Upper lobe of right lung (tissue), 1 donor: ENCODE measurements around the gene USP36. TPM values are rescaled to one million over a fixed set of nuclear protein-coding genes. Genes with fewer than 3 reads are reported as not detected.
A peak's percentile ranks its signal among the peaks of the same experiment; 100 is the strongest.

ENCODE experiments used
- ATAC-seq: fragments of 200-7000 bp; cut with Tn5 transposase; one replicate; pipeline ENCODE4 v1.9.1; 2020; ENCODE audit warnings: mild to moderate bottlenecking, moderate library complexity
- DNase-seq: peaks from one replicate; pipeline ENCODE4 v3.0.0-alpha.2; 2020
- H3K27ac ChIP-seq: fragments of 200-600 bp; one replicate; pipeline ENCODE4 v1.8.0; 2022
- H3K27me3 ChIP-seq: fragments of 200-600 bp; one replicate; pipeline ENCODE4 v1.8.0; 2022; ENCODE audit warnings: mild to moderate bottlenecking
- H3K36me3 ChIP-seq: fragments of 200-600 bp; one replicate; pipeline ENCODE4 v1.8.0; 2022
- H3K4me1 ChIP-seq: fragments of 200-600 bp; one replicate; pipeline ENCODE4 v1.8.0; 2022
- H3K4me3 ChIP-seq: fragments of 200-600 bp; one replicate; pipeline ENCODE4 v1.8.0; 2022; ENCODE audit warnings: mild to moderate bottlenecking
- H3K9me3 ChIP-seq: fragments of 200-600 bp; one replicate; pipeline ENCODE4 v1.8.0; 2022
- intact Hi-C: fragments of 100-400 bp; cut with DNase I; formaldehyde crosslinking; loops from one replicate; pipeline ENCODE4 v1.11.0; 2022
- total RNA-seq: library from RNA; stranded (reverse); fragmentation: NEBNext Ultra II Directional; extraction: Animal tissue kit (Norgen Biotek cat#: 25700); gene quantifications from one replicate; pipeline ENCODE4 v1.2.1, GENCODE V29; 2021
- TF ChIP-seq, protein P1 (sequence below): fragments of 200-600 bp; IDR thresholded peaks from one replicate; pipeline ENCODE4 v1.8.0; 2022; ENCODE audit warnings: antibody characterized with exemption
- donor health status: DM: no; HTN: yes; CAD: no; lungs with severe emphysema.

The USP36 gene
- total RNA-seq, 1 donor from 2014 or later: 69.6 TPM

DNA sequence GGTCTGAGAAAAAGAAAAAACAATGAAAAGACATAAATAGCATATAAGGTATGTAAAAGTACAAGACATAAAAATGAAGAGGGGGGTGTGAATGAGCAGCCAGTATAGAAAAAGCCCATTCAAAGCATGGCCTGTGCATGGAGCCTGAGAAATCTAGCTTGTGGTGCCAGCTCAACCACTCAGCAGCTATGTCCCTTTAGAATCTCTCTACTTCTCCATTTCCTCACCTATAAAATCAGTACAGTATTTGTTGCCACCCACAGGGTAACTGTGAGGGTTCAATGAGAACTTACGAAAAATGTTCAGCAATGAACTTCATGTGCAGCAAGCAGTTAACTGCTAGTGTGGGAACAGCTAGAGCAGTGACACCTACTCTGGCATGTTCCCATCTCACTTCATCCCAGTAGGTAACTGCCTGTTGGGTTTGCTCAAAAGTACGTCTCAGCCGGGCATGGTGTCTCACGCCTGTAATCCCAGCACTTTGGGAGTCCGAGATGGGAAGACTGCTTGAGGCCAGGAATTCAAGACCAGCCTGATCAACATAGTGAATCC, 73.8 kb downstream of the USP36 start:
- intact Hi-C loops: no loop called here
- Histone ChIP-seq H3K4me3 (no peak overlapping the region), H3K27ac (no peak overlapping the region), H3K27me3 (no peaks in the 10 kb centered on the region), H3K4me1 (peaks cover 42% of the 10 kb centered on the region), H3K9me3 (no peaks in the 10 kb centered on the region), H3K36me3 (no peaks in the 10 kb centered on the region)
- ATAC-seq: peak; percentile 64
- TF ChIP-seq, protein P1, sequence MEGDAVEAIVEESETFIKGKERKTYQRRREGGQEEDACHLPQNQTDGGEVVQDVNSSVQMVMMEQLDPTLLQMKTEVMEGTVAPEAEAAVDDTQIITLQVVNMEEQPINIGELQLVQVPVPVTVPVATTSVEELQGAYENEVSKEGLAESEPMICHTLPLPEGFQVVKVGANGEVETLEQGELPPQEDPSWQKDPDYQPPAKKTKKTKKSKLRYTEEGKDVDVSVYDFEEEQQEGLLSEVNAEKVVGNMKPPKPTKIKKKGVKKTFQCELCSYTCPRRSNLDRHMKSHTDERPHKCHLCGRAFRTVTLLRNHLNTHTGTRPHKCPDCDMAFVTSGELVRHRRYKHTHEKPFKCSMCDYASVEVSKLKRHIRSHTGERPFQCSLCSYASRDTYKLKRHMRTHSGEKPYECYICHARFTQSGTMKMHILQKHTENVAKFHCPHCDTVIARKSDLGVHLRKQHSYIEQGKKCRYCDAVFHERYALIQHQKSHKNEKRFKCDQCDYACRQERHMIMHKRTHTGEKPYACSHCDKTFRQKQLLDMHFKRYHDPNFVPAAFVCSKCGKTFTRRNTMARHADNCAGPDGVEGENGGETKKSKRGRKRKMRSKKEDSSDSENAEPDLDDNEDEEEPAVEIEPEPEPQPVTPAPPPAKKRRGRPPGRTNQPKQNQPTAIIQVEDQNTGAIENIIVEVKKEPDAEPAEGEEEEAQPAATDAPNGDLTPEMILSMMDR: no peak
- no peak for DNase-seq

DNA sequence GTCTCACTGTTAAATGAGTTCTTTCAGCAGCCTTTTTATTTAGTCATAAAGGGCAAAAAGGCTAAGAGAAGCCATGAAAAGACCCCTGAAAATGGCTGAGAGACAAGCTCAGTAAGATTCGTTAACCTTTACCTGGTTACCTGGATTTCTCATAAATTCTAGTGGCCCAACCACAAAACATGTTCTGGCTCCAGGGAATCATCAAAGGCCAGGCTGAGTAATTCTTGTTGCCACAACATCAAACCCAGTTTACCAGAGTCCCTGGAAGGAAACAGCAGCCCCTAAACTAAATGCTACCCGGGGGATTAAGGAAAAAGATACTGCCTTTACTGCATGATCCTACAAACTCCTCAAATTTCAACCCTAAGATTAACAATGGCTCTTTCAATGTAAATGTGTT, 74.4 kb downstream of the USP36 start:
- H3K27me3 ChIP-seq: no peaks in the 10 kb centered on the region
- peaks cover 43% of the 10 kb centered on the region for H3K4me1 ChIP-seq
- no peaks in the 10 kb centered on the region for H3K9me3 ChIP-seq
- intact Hi-C loops: no loop called here
- no peak overlapping the region for H3K4me3 ChIP-seq
- H3K27ac ChIP-seq: no peak overlapping the region
- H3K36me3 ChIP-seq: no peaks in the 10 kb centered on the region
- TF ChIP-seq, protein P1: no peak
- DNase-seq (no peak), ATAC-seq (no peak)

DNA sequence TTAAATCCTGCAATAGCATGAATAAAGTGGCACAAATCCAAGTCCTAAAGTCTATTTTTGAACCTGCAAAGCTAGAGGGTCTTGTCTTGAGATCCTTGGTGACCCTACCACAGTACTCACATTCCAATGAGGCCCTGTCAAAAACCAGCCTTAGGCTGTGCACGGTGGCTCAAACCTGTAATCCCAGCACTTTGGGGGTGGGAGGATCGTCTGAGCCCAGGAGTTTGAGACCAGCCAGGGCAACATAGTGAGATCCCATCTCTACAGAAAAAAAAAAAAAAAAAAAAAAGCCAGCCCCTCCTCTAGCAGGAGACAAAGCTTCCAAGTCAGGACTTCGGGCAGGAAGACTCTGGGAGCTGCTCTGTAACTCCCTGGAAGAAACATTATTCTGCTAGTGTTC, 74.8 kb downstream of the USP36 start:
- H3K4me1 ChIP-seq: peaks cover 46% of the 10 kb centered on the region
- no peak overlapping the region for H3K27ac ChIP-seq
- DNase-seq: no peak
- ATAC-seq: no peak
- no peaks in the 10 kb centered on the region for H3K9me3 ChIP-seq
- TF ChIP-seq, protein P1: no peak
- intact Hi-C loops: no loop called here
- H3K4me3 ChIP-seq: no peak overlapping the region
- no peaks in the 10 kb centered on the region for H3K36me3 ChIP-seq
- H3K27me3 ChIP-seq: no peaks in the 10 kb centered on the region

DNA sequence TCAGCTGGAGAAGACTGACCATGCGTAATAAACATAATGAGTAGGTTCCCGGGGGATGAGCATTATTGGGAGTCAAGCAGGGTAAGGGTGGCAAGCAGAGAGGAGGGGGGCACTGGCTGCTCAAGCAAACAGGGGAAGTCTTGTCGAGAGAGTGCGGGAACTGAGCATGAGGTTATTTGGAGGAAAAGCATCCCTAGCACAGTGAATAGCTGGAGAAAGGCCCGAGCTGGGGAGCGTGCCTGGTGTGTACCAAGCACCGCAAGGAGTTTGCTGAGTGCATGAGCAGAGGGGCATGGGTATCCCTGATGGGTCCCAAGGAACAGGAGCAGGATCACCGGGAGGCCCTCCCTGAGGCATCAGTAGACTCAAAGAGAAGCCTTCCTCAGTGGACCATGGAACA, 75.7 kb downstream of the USP36 start:
- Histone ChIP-seq H3K27ac (no peak overlapping the region), H3K9me3 (no peaks in the 10 kb centered on the region), H3K4me3 (no peak overlapping the region), H3K4me1 (peaks cover 51% of the 10 kb centered on the region), H3K36me3 (no peaks in the 10 kb centered on the region), H3K27me3 (no peaks in the 10 kb centered on the region)
- intact Hi-C loops: no loop called here
- TF ChIP-seq, protein P1: no peak
- ATAC-seq (no peak), DNase-seq (no peak)

DNA sequence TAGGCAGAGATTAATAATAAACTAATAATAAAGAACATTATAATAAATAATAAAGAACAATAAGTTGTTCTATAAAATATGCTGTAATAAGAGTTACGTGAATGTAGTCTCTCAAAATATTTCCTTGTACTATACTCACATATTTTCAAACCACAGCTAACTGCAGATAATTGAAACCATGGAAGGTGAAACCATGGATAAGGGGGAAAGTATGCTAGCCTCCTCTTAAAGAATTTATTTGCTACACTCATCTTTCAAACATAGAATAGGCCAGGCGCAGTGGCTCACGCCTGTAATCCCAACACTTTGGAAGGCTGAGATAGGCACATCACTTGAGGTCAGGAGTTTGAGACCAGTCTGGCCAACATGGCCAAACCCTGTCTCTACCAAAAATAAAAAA, 77.1 kb downstream of the USP36 start:
- no peak overlapping the region for H3K27ac ChIP-seq
- DNase-seq (no peak), ATAC-seq (no peak)
- intact Hi-C loops: no loop called here
- no peak overlapping the region for H3K4me3 ChIP-seq
- TF ChIP-seq, protein P1: no peak
- H3K36me3 ChIP-seq: no peaks in the 10 kb centered on the region
- peaks cover 54% of the 10 kb centered on the region for H3K4me1 ChIP-seq
- H3K9me3 ChIP-seq: no peaks in the 10 kb centered on the region
- no peaks in the 10 kb centered on the region for H3K27me3 ChIP-seq

DNA sequence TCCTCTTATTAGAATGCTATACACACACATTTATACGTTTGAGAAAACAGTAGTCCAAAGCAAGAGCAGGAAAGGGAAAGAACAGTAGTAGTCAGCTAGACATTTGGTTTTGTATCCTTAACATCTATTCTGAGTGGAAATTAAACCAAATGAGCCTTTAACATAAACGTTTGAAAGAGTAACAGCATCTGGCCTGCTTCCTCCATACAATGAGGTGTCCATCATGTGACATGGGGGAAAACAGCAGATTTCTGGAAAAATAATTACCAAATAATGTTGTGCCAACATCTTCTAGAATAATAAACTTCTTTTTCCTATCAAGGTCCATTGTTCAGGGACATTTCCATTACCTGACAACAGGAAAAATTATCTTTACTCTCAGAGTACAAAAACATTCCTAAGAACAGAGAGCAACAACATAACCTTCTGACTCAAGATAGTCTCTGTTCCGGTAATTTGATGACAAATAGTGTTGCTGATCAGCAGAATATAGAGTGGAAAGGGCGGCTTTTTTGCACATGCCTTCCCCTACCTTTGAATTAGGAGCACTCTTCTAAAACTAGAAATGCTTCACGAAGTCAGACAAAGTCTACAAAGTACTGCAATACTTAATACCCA, 78.7 kb downstream of the USP36 start:
- Histone ChIP-seq H3K27ac (no peak overlapping the region), H3K36me3 (no peaks in the 10 kb centered on the region), H3K9me3 (no peaks in the 10 kb centered on the region), H3K4me1 (peaks cover 63% of the 10 kb centered on the region), H3K27me3 (no peaks in the 10 kb centered on the region), H3K4me3 (no peak overlapping the region)
- DNase-seq (no peak), ATAC-seq (no peak)
- intact Hi-C loops: no loop called here
- TF ChIP-seq, protein P1: no peak
